Measurements from ENCODE around the gene KIF20B. TPM values are rescaled to one million over a fixed set of nuclear protein-coding genes. Genes with fewer than 3 reads are reported as not detected.

The KIF20B gene
- total and polyA plus RNA-seq, 2 of the 13 experiments (the other 11 are each of a cell fraction or from before 2014, with no cell fraction given): 3.5 to 38.6 TPM

DNA sequence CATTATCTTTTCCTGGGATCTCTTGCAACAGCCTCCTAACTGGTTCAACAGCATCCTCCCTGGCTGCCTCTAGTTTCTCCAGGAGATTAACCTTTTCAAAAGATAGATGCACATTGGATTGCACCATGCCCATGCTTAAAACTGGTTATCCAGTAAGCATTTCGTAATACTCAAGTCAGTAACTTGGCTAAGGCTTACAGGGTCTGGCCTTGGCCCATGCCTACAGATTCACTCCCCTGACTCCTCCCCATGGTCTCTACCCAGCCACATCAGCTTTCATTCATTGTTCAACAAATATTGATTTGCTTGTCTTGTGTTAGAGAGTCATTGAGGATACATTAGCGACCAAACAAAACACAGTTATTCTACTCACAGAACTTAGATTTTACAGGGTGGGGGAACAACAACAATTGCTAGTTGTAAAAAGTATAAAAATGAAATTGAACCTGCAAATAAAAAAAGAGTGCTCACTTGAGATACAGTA, 1.8 kb upstream of the KIF20B start (continued):
- TF ChIP-seq, protein P1, sequence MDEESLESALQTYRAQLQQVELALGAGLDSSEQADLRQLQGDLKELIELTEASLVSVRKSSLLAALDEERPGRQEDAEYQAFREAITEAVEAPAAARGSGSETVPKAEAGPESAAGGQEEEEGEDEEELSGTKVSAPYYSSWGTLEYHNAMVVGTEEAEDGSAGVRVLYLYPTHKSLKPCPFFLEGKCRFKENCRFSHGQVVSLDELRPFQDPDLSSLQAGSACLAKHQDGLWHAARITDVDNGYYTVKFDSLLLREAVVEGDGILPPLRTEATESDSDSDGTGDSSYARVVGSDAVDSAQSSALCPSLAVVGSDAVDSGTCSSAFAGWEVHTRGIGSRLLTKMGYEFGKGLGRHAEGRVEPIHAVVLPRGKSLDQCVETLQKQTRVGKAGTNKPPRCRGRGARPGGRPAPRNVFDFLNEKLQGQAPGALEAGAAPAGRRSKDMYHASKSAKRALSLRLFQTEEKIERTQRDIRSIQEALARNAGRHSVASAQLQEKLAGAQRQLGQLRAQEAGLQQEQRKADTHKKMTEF (CRISPR knock-in tag; IDR thresholded peaks at IDR 0.05): peak; percentile 67
- TF ChIP-seq THAP11 (CRISPR knock-in tag; IDR thresholded peaks at IDR 0.05) (peak; percentile 69), GABPB1 (CRISPR knock-in tag; IDR thresholded peaks at IDR 0.05) (no peak; the same call in 1 of the 2 replicates), FOXA1 (IDR thresholded peaks at IDR 0.05) (no peak), FOXA1 (CRISPR knock-in tag; IDR thresholded peaks at IDR 0.05) (peak; percentile 58), HMG20A (CRISPR knock-in tag; IDR thresholded peaks at IDR 0.05; ENCODE audit: borderline replicate concordance) (peak; percentile 80), SMARCC2 (IDR thresholded peaks at IDR 0.05) (no peak), SAP130 (CRISPR knock-in tag; IDR thresholded peaks at IDR 0.05; ENCODE audit: low read depth) (peak; percentile 87), ZNF772 (CRISPR knock-in tag; IDR thresholded peaks at IDR 0.05) (0 out of 2 replicates have a peak, but pooled peaks have one; percentile 59)
- TF ChIP-seq, protein P2, sequence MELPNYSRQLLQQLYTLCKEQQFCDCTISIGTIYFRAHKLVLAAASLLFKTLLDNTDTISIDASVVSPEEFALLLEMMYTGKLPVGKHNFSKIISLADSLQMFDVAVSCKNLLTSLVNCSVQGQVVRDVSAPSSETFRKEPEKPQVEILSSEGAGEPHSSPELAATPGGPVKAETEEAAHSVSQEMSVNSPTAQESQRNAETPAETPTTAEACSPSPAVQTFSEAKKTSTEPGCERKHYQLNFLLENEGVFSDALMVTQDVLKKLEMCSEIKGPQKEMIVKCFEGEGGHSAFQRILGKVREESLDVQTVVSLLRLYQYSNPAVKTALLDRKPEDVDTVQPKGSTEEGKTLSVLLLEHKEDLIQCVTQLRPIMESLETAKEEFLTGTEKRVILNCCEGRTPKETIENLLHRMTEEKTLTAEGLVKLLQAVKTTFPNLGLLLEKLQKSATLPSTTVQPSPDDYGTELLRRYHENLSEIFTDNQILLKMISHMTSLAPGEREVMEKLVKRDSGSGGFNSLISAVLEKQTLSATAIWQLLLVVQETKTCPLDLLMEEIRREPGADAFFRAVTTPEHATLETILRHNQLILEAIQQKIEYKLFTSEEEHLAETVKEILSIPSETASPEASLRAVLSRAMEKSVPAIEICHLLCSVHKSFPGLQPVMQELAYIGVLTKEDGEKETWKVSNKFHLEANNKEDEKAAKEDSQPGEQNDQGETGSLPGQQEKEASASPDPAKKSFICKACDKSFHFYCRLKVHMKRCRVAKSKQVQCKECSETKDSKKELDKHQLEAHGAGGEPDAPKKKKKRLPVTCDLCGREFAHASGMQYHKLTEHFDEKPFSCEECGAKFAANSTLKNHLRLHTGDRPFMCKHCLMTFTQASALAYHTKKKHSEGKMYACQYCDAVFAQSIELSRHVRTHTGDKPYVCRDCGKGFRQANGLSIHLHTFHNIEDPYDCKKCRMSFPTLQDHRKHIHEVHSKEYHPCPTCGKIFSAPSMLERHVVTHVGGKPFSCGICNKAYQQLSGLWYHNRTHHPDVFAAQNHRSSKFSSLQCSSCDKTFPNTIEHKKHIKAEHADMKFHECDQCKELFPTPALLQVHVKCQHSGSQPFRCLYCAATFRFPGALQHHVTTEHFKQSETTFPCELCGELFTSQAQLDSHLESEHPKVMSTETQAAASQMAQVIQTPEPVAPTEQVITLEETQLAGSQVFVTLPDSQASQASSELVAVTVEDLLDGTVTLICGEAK (IDR thresholded peaks at IDR 0.05): no peak
- TF ChIP-seq, protein P2 (CRISPR knock-in tag; IDR thresholded peaks at IDR 0.05): no peak; the same call in 1 of the 2 replicates
- TF ChIP-seq, protein P3, sequence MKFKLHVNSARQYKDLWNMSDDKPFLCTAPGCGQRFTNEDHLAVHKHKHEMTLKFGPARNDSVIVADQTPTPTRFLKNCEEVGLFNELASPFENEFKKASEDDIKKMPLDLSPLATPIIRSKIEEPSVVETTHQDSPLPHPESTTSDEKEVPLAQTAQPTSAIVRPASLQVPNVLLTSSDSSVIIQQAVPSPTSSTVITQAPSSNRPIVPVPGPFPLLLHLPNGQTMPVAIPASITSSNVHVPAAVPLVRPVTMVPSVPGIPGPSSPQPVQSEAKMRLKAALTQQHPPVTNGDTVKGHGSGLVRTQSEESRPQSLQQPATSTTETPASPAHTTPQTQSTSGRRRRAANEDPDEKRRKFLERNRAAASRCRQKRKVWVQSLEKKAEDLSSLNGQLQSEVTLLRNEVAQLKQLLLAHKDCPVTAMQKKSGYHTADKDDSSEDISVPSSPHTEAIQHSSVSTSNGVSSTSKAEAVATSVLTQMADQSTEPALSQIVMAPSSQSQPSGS (CRISPR knock-in tag; IDR thresholded peaks at IDR 0.05): 0 out of 2 replicates have a peak, but pooled peaks have one; percentile 71
- TF ChIP-seq, protein P4, sequence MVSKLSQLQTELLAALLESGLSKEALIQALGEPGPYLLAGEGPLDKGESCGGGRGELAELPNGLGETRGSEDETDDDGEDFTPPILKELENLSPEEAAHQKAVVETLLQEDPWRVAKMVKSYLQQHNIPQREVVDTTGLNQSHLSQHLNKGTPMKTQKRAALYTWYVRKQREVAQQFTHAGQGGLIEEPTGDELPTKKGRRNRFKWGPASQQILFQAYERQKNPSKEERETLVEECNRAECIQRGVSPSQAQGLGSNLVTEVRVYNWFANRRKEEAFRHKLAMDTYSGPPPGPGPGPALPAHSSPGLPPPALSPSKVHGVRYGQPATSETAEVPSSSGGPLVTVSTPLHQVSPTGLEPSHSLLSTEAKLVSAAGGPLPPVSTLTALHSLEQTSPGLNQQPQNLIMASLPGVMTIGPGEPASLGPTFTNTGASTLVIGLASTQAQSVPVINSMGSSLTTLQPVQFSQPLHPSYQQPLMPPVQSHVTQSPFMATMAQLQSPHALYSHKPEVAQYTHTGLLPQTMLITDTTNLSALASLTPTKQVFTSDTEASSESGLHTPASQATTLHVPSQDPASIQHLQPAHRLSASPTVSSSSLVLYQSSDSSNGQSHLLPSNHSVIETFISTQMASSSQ (IDR thresholded peaks at IDR 0.05; ENCODE audit: low read depth): 0 out of 2 replicates have a peak, but pooled peaks have one; percentile 56
- TF ChIP-seq, protein P4 (CRISPR knock-in tag; IDR thresholded peaks at IDR 0.05; ENCODE audit: borderline replicate concordance): peak; percentile 86; the same call in 1 of the 2 replicates
